BE2C (cell line): Measurements from ENCODE around the gene DNMT1.

Experiments used
- DNase-seq: peaks from one replicate; pipeline ENCODE4 v3.0.0-alpha.2; 2020
- H3K27me3 ChIP-seq: fragments of 250-450 bp; sonication (Bioruptor Pico); 2 replicates; pipeline ENCODE4 v1.5.1; 2020; ENCODE audit warnings: mild to moderate bottlenecking
- H3K36me3 ChIP-seq: fragments of 250-450 bp; sonication (Bioruptor Pico); 2 replicates; pipeline ENCODE4 v1.5.1; 2020; ENCODE audit warnings: mild to moderate bottlenecking
- H3K4me1 ChIP-seq: fragments of 250-450 bp; sonication (Bioruptor Pico); 2 replicates; pipeline ENCODE4 v1.5.1; 2020
- H3K4me3 ChIP-seq: 2 replicates; pipeline ENCODE4 v1.5.1; 2011; ENCODE audit warnings: low read depth, low read length
- H3K9me3 ChIP-seq: fragments of 250-450 bp; sonication (Bioruptor Pico); 2 replicates; pipeline ENCODE4 v1.5.1; 2020
- TF ChIP-seq, protein P1 (sequence below): IDR thresholded peaks from 2 replicates; pipeline ENCODE4 v1.5.1; 2012; ENCODE audit warnings: mild to moderate bottlenecking, low read depth, low read length

Gene DNMT1

DNA sequence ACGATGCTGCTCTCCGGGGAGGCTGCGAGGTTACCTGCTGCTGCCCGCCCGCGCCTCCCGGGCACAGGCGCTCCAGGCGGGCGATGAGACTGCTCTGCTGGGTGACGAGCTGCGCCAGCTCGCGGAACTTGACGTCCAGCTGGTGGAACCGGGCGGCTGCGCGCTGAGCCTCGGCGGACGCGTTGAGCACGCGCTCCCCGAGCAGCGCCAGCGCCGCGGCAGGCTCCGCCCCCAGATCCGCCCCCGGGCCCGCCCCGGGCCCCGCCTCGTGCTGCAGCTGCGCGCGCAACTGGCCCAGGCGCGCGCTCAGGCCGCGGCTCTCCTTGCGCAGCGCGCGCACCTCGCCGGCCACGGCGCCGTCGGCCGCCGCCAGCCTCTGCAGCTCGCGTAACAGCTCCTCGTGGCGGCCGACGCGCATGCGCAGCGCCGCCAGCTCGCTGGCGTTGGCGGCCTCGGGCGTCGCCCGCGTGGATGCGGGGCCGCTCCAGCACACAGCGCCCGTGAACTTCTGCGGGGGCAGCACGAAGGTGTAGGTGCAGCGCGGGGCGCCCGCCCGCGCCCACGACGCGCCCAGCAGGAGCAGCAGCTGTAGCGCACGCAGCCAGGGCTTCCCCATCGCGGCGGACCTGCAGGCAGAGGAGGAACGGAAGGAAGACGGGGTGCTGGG, 98.7 kb downstream of the DNMT1 start:
- DNase-seq: peak; percentile 94
- H3K4me3 ChIP-seq: no peak overlapping the region
- H3K36me3 ChIP-seq: no peaks in the 10 kb centered on the region
- H3K9me3 ChIP-seq: peaks cover 13% of the 10 kb centered on the region
- peaks cover 2% of the 10 kb centered on the region; the same call in 1 of the 2 replicates for H3K4me1 ChIP-seq
- TF ChIP-seq, protein P1, sequence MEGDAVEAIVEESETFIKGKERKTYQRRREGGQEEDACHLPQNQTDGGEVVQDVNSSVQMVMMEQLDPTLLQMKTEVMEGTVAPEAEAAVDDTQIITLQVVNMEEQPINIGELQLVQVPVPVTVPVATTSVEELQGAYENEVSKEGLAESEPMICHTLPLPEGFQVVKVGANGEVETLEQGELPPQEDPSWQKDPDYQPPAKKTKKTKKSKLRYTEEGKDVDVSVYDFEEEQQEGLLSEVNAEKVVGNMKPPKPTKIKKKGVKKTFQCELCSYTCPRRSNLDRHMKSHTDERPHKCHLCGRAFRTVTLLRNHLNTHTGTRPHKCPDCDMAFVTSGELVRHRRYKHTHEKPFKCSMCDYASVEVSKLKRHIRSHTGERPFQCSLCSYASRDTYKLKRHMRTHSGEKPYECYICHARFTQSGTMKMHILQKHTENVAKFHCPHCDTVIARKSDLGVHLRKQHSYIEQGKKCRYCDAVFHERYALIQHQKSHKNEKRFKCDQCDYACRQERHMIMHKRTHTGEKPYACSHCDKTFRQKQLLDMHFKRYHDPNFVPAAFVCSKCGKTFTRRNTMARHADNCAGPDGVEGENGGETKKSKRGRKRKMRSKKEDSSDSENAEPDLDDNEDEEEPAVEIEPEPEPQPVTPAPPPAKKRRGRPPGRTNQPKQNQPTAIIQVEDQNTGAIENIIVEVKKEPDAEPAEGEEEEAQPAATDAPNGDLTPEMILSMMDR: no peak
- H3K27me3 ChIP-seq: no peaks in the 10 kb centered on the region

- peaks cover 13% of the 10 kb centered on the region for H3K9me3 ChIP-seq
- H3K36me3 ChIP-seq: no peaks in the 10 kb centered on the region
- H3K27me3 ChIP-seq: no peaks in the 10 kb centered on the region
- H3K4me3 ChIP-seq: no peak overlapping the region
- TF ChIP-seq, protein P1: no peak
- H3K4me1 ChIP-seq: peaks cover 2% of the 10 kb centered on the region; the same call in 1 of the 2 replicates
- DNase-seq: no peak
These were observed 99.2 kb downstream of the DNMT1 start for GRCh38 chr19:10095622-10095947.

GRCh38 chr19:10093295-10094186, 101.2 kb downstream of the DNMT1 start:
- DNase-seq: no peak
- Histone ChIP-seq H3K36me3 (no peaks in the 10 kb centered on the region), H3K27me3 (no peaks in the 10 kb centered on the region), H3K9me3 (peaks cover 13% of the 10 kb centered on the region), H3K4me1 (peaks cover 2% of the 10 kb centered on the region; the same call in 1 of the 2 replicates), H3K4me3 (no peak overlapping the region)
- TF ChIP-seq, protein P1: no peak

GRCh38 chr19:10092648-10093294, 102.0 kb downstream of the DNMT1 start:
- Histone ChIP-seq H3K9me3 (peaks cover 13% of the 10 kb centered on the region), H3K36me3 (no peaks in the 10 kb centered on the region), H3K4me3 (no peak overlapping the region), H3K4me1 (peaks cover 2% of the 10 kb centered on the region; the same call in 1 of the 2 replicates), H3K27me3 (no peaks in the 10 kb centered on the region)
- DNase-seq: no peak
- TF ChIP-seq, protein P1: no peak

- Histone ChIP-seq H3K4me1 (peaks cover 2% of the 10 kb centered on the region; the same call in 1 of the 2 replicates), H3K27me3 (peaks cover under 1% of the 10 kb centered on the region; the same call in 1 of the 2 replicates), H3K4me3 (no peak overlapping the region), H3K36me3 (no peaks in the 10 kb centered on the region), H3K9me3 (peaks cover 13% of the 10 kb centered on the region)
- DNase-seq: no peak
- TF ChIP-seq, protein P1: no peak
These were observed 102.7 kb downstream of the DNMT1 start for GRCh38 chr19:10091895-10092641.
